Adrenal gland (tissue), 12 donors: ENCODE measurements around the gene GTF3C6. TPM values are rescaled to one million over a fixed set of nuclear protein-coding genes. Genes with fewer than 3 reads are reported as not detected.
"Not testable (repeated sequence)": the region's sequence is repeated elsewhere in the genome, so short reads cannot be mapped to it uniquely, and the experiment has no call there.

ENCODE experiments used
- DNase-seq, 7 donors: peaks; one replicate each; pipeline ENCODE4 v3.0.0-alpha.2; 2019 to 2020
- H3K27ac ChIP-seq, 5 donors: fragments of 200-600 bp; sonication (generic) in 4 of 5; 1 replicate in 3 of 5; 2 replicates in 2 of 5; pipeline versions ENCODE4 v1.5.1 to v1.8.0; 2016 to 2020; ENCODE audit warnings: mild to moderate bottlenecking in 1 of 5
- H3K27me3 ChIP-seq: fragments of 200-600 bp; 2 replicates; pipeline ENCODE4 v1.8.0; 2021
- H3K36me3 ChIP-seq, 2 donors: fragments of 200-600 bp; replicated peaks in 1 of 2; 1 replicate in 1 of 2; 2 replicates in 1 of 2; pipeline versions ENCODE4 v1.5.1 to v1.8.0; 2018 to 2022
- H3K4me1 ChIP-seq, 2 donors: fragments of 200-600 bp; replicated peaks in 1 of 2; 1 replicate in 1 of 2; 2 replicates in 1 of 2; pipeline versions ENCODE4 v1.5.1 to v1.8.0; 2018 to 2021
- H3K4me3 ChIP-seq, 4 donors: fragments of 200-600 bp; sonication (generic) in 3 of 4; one replicate each; pipeline ENCODE4 v1.5.1; 2016 to 2018
- H3K9me3 ChIP-seq, 3 donors: fragments of 200-600 bp; sonication (generic) in 1 of 3; replicated peaks in 1 of 3; 1 replicate in 2 of 3; 2 replicates in 1 of 3; pipeline versions ENCODE4 v1.5.1 to v1.8.0; 2016 to 2021
- POLR2A ChIP-seq, 2 donors: fragments of 450-650 bp; IDR thresholded peaks; one replicate each; pipeline ENCODE4 v1.6.1; 2017; ENCODE audit warnings: antibody characterized with exemption in 2 of 2, mild to moderate bottlenecking in 2 of 2, moderate library complexity in 1 of 2
- WGBS, 4 donors: extraction: QIAGEN DNeasy Blood & Tissue Kit in 2 of 4; methylation state at CpG; one replicate each; pipeline versions ENCODE4 v1.1.5 to v1.1.7; 2013 to 2017; 5-methylcytosine and 5-hydroxymethylcytosine counted together
- intact Hi-C, 2 donors: fragments of 100-400 bp; cut with DNase I; formaldehyde crosslinking; loops; one replicate each; pipeline versions ENCODE4 v1.14.1 to v1.15.0; 2022 to 2023
- polyA plus RNA-seq, 3 donors: library from polyadenylated mRNA; stranded (reverse); fragments of 200-250 nt in 2 of 3; fragments of 350-450 nt in 1 of 3; fragmentation: Illumina TruSeq in 1 of 3; extraction: RNeasy Lipid Tissue Mini Kit (QIAGEN cat#74804) in 1 of 3; gene quantifications; one replicate each; pipeline ENCODE4 v1.2.3, GENCODE V29; 2013 to 2014
- total RNA-seq, 9 donors: library from RNA; depleted of rRNA in 4 of 9; stranded (reverse); fragments of >200 nt in 4 of 9; fragments of 120-200 nt in 1 of 9; fragmentation: NEBNext Ultra II Directional in 1 of 9; extraction: Animal tissue kit (Norgen Biotek cat#: 25700) in 1 of 9; gene quantifications; one replicate each; pipeline versions ENCODE4 v1.1.0 to v1.2.4, GENCODE V29; 2013 to 2023
- TF ChIP-seq, protein P1 (sequence below), 6 experiments: fragments of 450-650 bp in 4 of 6; fragments of 200-600 bp in 2 of 6; sonication (generic) in 1 of 6; IDR thresholded peaks; 1 replicate in 5 of 6; 2 replicates in 1 of 6; pipeline versions ENCODE4 v1.5.1 to v1.8.0; 2016 to 2021; ENCODE audit warnings: antibody characterized with exemption in 6 of 6, mild to moderate bottlenecking in 2 of 6, moderate library complexity in 1 of 6
- donor health status: healthy with polysubstance abuse.
- donor health status: Bipolar disorder and iron deficiency.
- donor health status: DM: yes; HTN: yes; CAD: no.
- donor health status: DM: no; HTN: no; CAD: no.
- donor health status: DM: no; HTN: no; CAD: no.
- donor health status: DM: yes; HTN: yes; CAD: no.

GTF3C6 gene
- total and polyA plus RNA-seq, 12 donors = 48.3 to 133 (median 76.2) TPM

DNA sequence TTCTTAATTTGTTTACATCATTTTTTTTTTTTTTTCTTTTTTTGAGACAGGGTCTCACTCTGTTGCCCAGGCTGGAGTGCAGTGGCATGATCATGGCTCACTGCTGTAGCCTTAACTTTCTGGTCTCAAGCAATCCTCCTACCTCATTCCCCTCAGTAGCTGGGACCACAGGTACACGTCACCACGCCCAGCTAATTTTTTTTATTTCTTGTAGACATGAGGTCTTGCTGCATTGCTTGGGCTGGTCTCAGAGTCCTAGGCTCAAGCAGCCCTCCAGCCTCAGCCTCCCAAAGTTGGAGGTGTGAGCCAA is 53.6 kb downstream of the GTF3C6 start:
- intact Hi-C loops = no loop called here
- TF ChIP-seq POLR2A (IDR thresholded peaks at IDR 0.05) = no peak
- TF ChIP-seq, protein P1, sequence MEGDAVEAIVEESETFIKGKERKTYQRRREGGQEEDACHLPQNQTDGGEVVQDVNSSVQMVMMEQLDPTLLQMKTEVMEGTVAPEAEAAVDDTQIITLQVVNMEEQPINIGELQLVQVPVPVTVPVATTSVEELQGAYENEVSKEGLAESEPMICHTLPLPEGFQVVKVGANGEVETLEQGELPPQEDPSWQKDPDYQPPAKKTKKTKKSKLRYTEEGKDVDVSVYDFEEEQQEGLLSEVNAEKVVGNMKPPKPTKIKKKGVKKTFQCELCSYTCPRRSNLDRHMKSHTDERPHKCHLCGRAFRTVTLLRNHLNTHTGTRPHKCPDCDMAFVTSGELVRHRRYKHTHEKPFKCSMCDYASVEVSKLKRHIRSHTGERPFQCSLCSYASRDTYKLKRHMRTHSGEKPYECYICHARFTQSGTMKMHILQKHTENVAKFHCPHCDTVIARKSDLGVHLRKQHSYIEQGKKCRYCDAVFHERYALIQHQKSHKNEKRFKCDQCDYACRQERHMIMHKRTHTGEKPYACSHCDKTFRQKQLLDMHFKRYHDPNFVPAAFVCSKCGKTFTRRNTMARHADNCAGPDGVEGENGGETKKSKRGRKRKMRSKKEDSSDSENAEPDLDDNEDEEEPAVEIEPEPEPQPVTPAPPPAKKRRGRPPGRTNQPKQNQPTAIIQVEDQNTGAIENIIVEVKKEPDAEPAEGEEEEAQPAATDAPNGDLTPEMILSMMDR (IDR thresholded peaks at IDR 0.05) = no peak
- Histone ChIP-seq H3K27me3 (no peaks in the 10 kb centered on the region), H3K27ac (no peak overlapping the region), H3K36me3 (peaks cover 0 to 33% of the 10 kb centered on the region in 2 donors), H3K9me3 (no peaks in the 10 kb centered on the region), H3K4me1 (peaks cover 0 to 7% of the 10 kb centered on the region in 2 donors), H3K4me3 (no peak overlapping the region)
- DNase-seq = no peak
- WGBS, 4 donors = 57 to 72% (median 65%) methylated on average over 2 of the region's 2 CpGs

DNA sequence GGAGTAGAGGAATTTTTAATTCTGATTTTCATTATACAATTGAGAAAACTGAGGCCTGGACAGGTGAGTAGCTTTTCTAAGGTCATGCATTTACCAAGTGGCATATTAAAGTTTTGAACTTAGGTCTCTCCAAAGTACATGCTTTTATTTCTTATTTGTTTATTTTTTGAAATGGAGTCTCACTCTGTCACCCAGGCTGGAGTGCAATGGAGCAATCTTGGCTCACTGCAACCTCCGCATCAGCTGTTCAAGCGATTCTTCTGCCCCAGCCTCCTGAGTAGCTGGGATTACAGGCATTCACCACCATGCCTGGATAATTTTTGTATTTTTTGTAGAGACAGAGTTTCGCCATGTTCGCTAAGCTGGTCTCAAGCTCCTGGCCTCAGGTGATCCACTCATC is 54.0 kb downstream of the GTF3C6 start:
- H3K27me3 ChIP-seq, DNase-seq, H3K4me1 ChIP-seq, H3K9me3 ChIP-seq, H3K27ac ChIP-seq, H3K4me3 ChIP-seq, intact Hi-C loops: not testable (repeated sequence)
- peaks cover 0 to 33% of the 10 kb centered on the region in 2 donors for H3K36me3 ChIP-seq
- 95 to 100% (median 98%) methylated on average over 4 of the region's 4 CpGs for whole genome bisulfite sequencing, 4 donors

DNA sequence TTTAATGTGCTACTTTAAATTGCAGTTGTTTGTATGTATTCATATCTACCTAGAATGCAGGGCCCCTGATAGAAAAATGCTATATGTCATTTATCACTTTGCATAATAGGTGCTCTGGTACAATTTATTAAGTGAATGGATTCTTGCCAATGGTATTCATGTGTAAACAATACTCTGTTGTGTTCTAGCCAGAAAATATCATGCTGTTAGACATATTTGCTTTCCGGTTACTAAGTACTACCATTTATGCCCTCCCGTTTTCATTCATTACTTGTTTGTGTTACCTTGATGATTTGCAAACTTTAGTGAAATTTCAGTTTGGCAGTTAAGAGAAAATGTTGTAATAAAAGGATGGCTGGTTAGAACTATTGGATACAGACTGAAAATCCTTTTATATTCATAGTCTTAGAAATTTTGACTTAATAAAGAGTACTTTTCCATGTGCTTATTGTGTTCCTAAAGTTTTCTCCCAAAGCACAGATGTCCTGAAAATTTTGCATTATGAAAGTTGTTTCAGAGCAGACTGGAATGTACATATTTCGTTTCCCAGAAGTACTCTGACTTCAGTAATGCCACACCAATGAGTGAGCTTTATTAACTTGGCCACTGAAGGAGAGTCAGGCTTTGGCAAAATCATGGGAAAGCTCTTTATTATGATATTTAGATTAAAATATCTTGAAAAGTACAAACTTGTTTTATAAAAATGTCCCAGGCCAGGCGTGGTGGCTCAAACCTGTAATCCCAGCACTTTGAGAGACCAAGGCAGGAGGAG is 54.8 kb downstream of the GTF3C6 start:
- intact Hi-C loops = no loop called here

DNA sequence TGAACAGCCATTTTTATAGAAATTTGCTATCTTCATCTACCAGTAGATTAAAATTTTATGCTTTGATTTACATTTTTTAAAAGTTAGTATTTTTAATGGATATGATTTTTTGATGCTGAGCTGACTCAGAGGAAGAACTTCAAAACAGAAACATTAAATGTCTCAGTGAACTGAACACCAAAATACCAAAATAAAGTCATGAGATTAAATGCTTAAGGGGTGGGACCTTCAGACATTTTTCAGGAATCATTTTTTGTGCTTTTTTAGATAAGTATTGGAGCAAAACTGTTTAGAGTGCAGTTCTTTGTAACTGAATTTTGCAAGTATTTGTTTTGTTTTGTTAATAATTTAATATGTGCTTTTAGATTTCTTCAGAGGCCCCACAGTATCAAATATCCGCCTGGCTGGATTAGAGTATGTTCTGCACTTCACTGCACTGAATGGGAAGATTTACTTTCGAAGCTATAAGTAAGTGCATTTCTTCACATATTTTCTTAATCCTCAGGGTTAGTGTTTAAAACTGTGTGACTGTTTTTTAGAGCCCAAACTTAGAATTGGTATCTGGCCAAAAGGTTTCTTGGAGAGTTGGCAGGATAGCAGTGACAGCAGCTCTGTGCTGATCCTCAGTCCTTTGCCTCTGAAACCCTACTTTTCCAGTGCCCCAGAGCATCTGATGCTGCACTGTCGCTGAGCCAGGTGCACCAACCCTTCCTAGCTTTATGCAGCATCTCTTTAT is 57.1 kb downstream of the GTF3C6 start:
- no peak for DNase-seq
- Histone ChIP-seq H3K4me3 (no peak overlapping the region), H3K36me3 (peaks cover 0 to 18% of the 10 kb centered on the region in 2 donors), H3K4me1 (peaks cover 0 to 7% of the 10 kb centered on the region in 2 donors), H3K27me3 (no peaks in the 10 kb centered on the region), H3K27ac (no peak overlapping the region), H3K9me3 (no peaks in the 10 kb centered on the region)
- intact Hi-C loops = no loop called here
- 84 to 95% (median 90%) methylated on average over 3 of the region's 3 CpGs for WGBS, 4 donors
- TF ChIP-seq, protein P1 (IDR thresholded peaks at IDR 0.05) = no peak
- no peak for TF ChIP-seq POLR2A (IDR thresholded peaks at IDR 0.05)

More for the DNA sequence above, 54.8 kb downstream of the GTF3C6 start:
- Histone ChIP-seq H3K27me3 (no peaks in the 10 kb centered on the region), H3K4me3 (no peak overlapping the region), H3K4me1 (peaks cover 0 to 7% of the 10 kb centered on the region in 2 donors), H3K27ac (no peak overlapping the region), H3K36me3 (peaks cover 0 to 33% of the 10 kb centered on the region in 2 donors), H3K9me3 (no peaks in the 10 kb centered on the region)
- 85 to 89% (median 87%) methylated on average over 4 of the region's 4 CpGs for WGBS, 4 donors
- no peak for DNase-seq
- TF ChIP-seq, protein P1 (IDR thresholded peaks at IDR 0.05) = no peak
- no peak for TF ChIP-seq POLR2A (IDR thresholded peaks at IDR 0.05)

DNA sequence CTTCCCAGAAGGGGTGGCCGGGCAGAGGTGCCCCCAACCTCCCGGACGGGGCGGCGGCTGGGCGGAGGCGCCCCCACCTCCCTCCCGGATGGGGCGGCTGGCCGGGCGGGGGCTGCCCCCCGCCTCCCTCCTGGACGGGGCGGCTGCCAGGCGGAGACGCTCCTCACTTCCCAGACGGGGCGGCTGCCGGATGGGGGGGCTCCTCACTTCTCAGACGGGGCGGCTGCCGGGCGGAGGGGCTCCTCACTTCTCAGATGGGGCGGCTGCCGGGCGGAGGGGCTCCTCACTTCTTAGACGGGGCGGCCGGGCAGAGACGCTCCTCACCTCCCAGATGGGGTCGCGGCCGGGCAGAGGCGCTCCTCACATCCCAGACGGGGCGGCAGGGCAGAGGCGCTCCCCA is 58.7 kb downstream of the GTF3C6 start:
- H3K27me3 ChIP-seq, H3K4me1 ChIP-seq, H3K9me3 ChIP-seq, H3K4me3 ChIP-seq, intact Hi-C loops, H3K27ac ChIP-seq, DNase-seq: not testable (repeated sequence)
- WGBS, 4 donors = 97 to 100% (median 97%) methylated on average over 4 to 30 of the region's 37 CpGs
- H3K36me3 ChIP-seq = peaks cover 0 to 18% of the 10 kb centered on the region in 2 donors

Other genes starting within 250 kb of the GTF3C6 start
- gene CDK19, start 143.2 kb upstream of the GTF3C6 start, total RNA-seq = 10 to 100 TPM in 3 of 9 donors, 1 to 10 TPM in 6; 5.4 to 59.1 (median 8.2) TPM
- 1 to 10 TPM; 3.5 to 5.6 (median 4.5) TPM for gene CDK19, start 143.2 kb upstream of the GTF3C6 start, polyA plus RNA-seq
- gene AMD1, start 83.9 kb upstream of the GTF3C6 start, total RNA-seq = 10 to 100 TPM; 21.3 to 64.1 (median 46.8) TPM
- 10 to 100 TPM; 15.4 to 62.5 (median 19.3) TPM for gene AMD1, start 83.9 kb upstream of the GTF3C6 start, polyA plus RNA-seq
- gene RPF2, start 23.3 kb downstream of the GTF3C6 start, total RNA-seq = 10 to 100 TPM; 12.8 to 32.1 (median 24.8) TPM
- gene RPF2, start 23.3 kb downstream of the GTF3C6 start, polyA plus RNA-seq = 10 to 100 TPM; 33.1 to 63.3 (median 38.5) TPM
- gene SLC16A10, start 128.8 kb downstream of the GTF3C6 start, total RNA-seq = 10 to 100 TPM; 13.8 to 97.0 (median 28.2) TPM
- 1 to 10 TPM; 4.6 to 8.2 (median 4.9) TPM for gene SLC16A10, start 128.8 kb downstream of the GTF3C6 start, polyA plus RNA-seq